ENCODE measurements around the gene FGF3. TPM values are rescaled to one million over a fixed set of nuclear protein-coding genes. Genes with fewer than 3 reads are reported as not detected.

The FGF3 gene
- not detected in 2 replicates for total RNA-seq (2014; rRNA removed)
- Bru-seq, nascent RNA = percentile 8 among the genes with signal in this experiment
- BruChase-seq, experiment 1, labeled RNA remaining after a 6-hour chase = not detected
- BruChase-seq, experiment 2, labeled RNA remaining after a 2-hour chase = not detected
- long read RNA-seq, partial matches to known transcripts = 0 of 1 reads
- long read RNA-seq, other reads (novel, unspliced or antisense) = 0 of 1 reads

DNA sequence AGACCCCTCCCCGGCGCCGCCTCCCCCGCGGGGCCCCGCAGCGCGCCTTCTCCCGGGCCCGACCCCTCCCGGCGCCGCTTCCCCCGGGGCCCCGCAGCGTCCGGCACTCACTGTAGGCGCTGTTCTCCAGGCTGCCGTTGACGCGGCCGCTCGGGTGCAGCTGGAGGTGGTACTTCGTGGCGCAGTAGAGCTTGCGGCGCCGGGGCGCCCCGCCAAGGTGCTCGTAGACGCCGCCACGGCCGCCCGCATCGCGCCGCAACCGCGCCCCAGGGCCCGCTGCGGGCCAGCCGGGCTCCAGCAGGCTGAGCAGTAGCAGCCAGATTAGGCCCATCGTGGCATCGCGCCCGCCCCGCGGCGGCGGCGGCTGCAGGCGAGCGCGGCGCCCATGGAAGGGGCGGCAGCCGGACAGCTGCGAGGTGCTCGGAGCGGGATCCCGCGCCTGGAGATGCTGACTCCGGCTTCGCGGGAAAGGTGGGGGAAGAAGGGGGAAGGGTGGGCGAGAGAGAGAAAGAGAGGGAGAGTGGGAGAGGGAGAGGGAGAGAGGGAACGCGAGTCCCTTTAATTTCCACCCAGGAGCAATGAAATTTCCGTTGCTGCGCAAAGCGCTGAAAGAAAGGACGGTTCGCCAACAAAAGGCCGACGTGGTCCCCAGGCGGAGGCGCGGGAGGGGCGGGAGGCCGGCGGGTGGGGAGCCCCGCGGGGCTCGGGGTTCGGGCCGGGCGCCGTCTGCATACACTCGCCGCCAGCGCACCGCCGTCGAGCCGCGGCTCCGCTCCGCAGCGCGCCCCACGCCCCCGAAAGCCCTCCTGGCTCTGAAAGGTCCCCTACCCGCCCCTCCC is at the start of gene FGF3:
TSS of gene FGF3 (minus strand) at position 814 of the 839 bp plus-strand sequence. CDS start at position 331, 483 bp downstream.
- Histone ChIP-seq H3K27me3 (ENCODE audit: low read length) (peaks cover 60% of the 10 kb centered on the region), H3K9me2 (replicated peaks; ENCODE audit: low read length) (no peaks in the 10 kb centered on the region), H3K79me2 (ENCODE audit: low read length) (no peaks in the 10 kb centered on the region), H3K4me2 (ENCODE audit: low read length) (peak within 1 kb of the TSS; percentile 94), H3K4me1 (ENCODE audit: insufficient read depth, low read length) (peaks cover 13% of the 10 kb centered on the region; the same call in 1 of the 2 replicates), H3K36me3 (ENCODE audit: low read depth, low read length) (no peaks in the 10 kb centered on the region), H3K9ac (ENCODE audit: low read length) (no peak within 1 kb of the TSS), H3F3A (ENCODE audit: low read length, unreplicated experiment) (no peaks in the 10 kb centered on the region), H3K4me3 (ENCODE audit: low read length) (peak within 1 kb of the TSS; percentile 65), H4K20me1 (ENCODE audit: low read length) (no peaks in the 10 kb centered on the region), H3K9me3 (ENCODE audit: low read length) (no peaks in the 10 kb centered on the region), H2AFZ (ENCODE audit: low read length) (peak within 1 kb of the TSS; percentile 79; the same call in 1 of the 2 replicates), H3K27ac (ENCODE audit: low read length) (no peak within 1 kb of the TSS)
- TF ChIP-seq EZH2 (IDR thresholded peaks at IDR 0.05; ENCODE audit: low read length, unreplicated experiment) = peak; percentile 79
- peak; percentile 81 for TF ChIP-seq EZH2phosphoT487 (IDR thresholded peaks at IDR 0.05; ENCODE audit: borderline replicate concordance, low read length)
- TF ChIP-seq, protein P1, sequence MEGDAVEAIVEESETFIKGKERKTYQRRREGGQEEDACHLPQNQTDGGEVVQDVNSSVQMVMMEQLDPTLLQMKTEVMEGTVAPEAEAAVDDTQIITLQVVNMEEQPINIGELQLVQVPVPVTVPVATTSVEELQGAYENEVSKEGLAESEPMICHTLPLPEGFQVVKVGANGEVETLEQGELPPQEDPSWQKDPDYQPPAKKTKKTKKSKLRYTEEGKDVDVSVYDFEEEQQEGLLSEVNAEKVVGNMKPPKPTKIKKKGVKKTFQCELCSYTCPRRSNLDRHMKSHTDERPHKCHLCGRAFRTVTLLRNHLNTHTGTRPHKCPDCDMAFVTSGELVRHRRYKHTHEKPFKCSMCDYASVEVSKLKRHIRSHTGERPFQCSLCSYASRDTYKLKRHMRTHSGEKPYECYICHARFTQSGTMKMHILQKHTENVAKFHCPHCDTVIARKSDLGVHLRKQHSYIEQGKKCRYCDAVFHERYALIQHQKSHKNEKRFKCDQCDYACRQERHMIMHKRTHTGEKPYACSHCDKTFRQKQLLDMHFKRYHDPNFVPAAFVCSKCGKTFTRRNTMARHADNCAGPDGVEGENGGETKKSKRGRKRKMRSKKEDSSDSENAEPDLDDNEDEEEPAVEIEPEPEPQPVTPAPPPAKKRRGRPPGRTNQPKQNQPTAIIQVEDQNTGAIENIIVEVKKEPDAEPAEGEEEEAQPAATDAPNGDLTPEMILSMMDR (conservative IDR thresholded peaks at IDR 0.05; ENCODE audit: low read depth, low read length) = no peak
- no TSS peak for BruUV-seq (replicated peaks)
- DNase-seq (no peak), ATAC-seq (no peak)
- intact Hi-C loops (cut with micrococcal nuclease) = no loop called here
- CTCF ChIA-PET = no interaction called here
- POLR2A ChIA-PET (ENCODE audit: unreplicated experiment) = interaction anchor here (0.8 kb wide), 1 partner anchor 10 kb away, joined by 3 read pairs; no protein-coding TSS in a partner anchor

GRCh38 chr11:69868871-69869270 is 49.7 kb upstream of the FGF3 start:
- DNase-seq (no peak), ATAC-seq (no peak)
- Histone ChIP-seq H3K4me1 (ENCODE audit: insufficient read depth, low read length) (peaks cover 15% of the 10 kb centered on the region), H3K27me3 (ENCODE audit: low read length) (no peaks in the 10 kb centered on the region), H4K20me1 (ENCODE audit: low read length) (no peaks in the 10 kb centered on the region), H3K9me2 (replicated peaks; ENCODE audit: low read length) (no peaks in the 10 kb centered on the region), H3K4me3 (ENCODE audit: low read length) (no peak overlapping the region), H3K9me3 (ENCODE audit: low read length) (no peaks in the 10 kb centered on the region), H3K36me3 (ENCODE audit: low read depth, low read length) (no peaks in the 10 kb centered on the region), H3K4me2 (ENCODE audit: low read length) (no peak overlapping the region), H3K79me2 (ENCODE audit: low read length) (no peaks in the 10 kb centered on the region), H3F3A (ENCODE audit: low read length, unreplicated experiment) (no peaks in the 10 kb centered on the region), H3K9ac (ENCODE audit: low read length) (no peak overlapping the region), H2AFZ (ENCODE audit: low read length) (no peak overlapping the region), H3K27ac (ENCODE audit: low read length) (no peak overlapping the region)
- TF ChIP-seq EZH2 (IDR thresholded peaks at IDR 0.05; ENCODE audit: low read length, unreplicated experiment) (no peak), EZH2phosphoT487 (IDR thresholded peaks at IDR 0.05; ENCODE audit: borderline replicate concordance, low read length) (no peak)
- TF ChIP-seq, protein P1 (conservative IDR thresholded peaks at IDR 0.05; ENCODE audit: low read depth, low read length) = no peak
- BruUV-seq (replicated peaks) = no TSS peak
- CTCF ChIA-PET = no interaction called here
- intact Hi-C loops (cut with micrococcal nuclease) = no loop called here
- POLR2A ChIA-PET (ENCODE audit: unreplicated experiment) = no interaction called here
